ENCODE measurements around the gene GPR34. TPM values are rescaled to one million over a fixed set of nuclear protein-coding genes. Genes with fewer than 3 reads are reported as not detected.

Gene GPR34
- total and polyA plus RNA-seq, 9 of the 15 experiments (the other 6 are each of a cell fraction or from before 2014, with no cell fraction given) = 0.13 TPM; not detected in 8

DNA sequence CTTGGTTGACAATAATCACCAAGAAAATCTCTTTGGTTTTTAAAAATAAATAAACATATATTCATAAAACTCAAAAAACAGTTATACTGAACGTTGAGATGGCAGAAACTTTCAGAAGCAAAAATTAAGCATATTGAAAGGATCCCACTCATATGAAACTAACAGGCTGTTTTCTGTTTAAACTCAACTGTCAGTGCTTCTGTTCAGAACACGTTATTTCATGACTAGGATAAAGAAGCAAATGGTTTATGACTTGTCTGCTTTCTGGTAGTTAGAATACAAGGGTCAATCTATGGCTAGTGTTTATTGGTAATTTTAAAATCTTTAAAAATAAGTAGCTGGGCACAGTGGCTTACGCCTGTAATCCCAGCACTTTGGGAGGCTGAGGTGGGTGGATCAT is 39.4 kb downstream of the GPR34 start:
- no peak overlapping the region for H2AFZ ChIP-seq (ENCODE audit: low read depth, low read length)
- H4K20me1 ChIP-seq (replicated peaks; ENCODE audit: control insufficient read depth, insufficient read depth, low read length) = no peaks in the 10 kb centered on the region
- no peak overlapping the region for H3K27ac ChIP-seq (ENCODE audit: extremely low read depth, low read depth, low read length)
- intact Hi-C loops (cut with micrococcal nuclease) (no loop called here), in situ Hi-C loops (cut with MboI) (no loop called here)
- H3K4me2 ChIP-seq (ENCODE audit: insufficient read depth, low read length) = no peak overlapping the region
- TF ChIP-seq BHLHE40 (IDR thresholded peaks at IDR 0.05; ENCODE audit: low read length) (no peak), MTA1 (IDR thresholded peaks at IDR 0.05; ENCODE audit: borderline replicate concordance) (no peak), TEAD2 (tag; IDR thresholded peaks at IDR 0.05) (no peak), SLC30A9 (CRISPR knock-in tag; IDR thresholded peaks at IDR 0.05) (no peak), KLF13 (tag; IDR thresholded peaks at IDR 0.05; ENCODE audit: borderline replicate concordance, low read depth) (no peak), FOXA1 (IDR thresholded peaks at IDR 0.05; ENCODE audit: borderline replicate concordance) (no peak), ZNF780A (CRISPR knock-in tag; IDR thresholded peaks at IDR 0.05) (no peak), KDM1A (IDR thresholded peaks at IDR 0.05) (no peak), ZNF561 (CRISPR knock-in tag; conservative IDR thresholded peaks at IDR 0.05) (no peak), MCM2 (IDR thresholded peaks at IDR 0.05; ENCODE audit: low read depth) (no peak), FIP1L1 (IDR thresholded peaks at IDR 0.05; ENCODE audit: low read depth, low read length, poor library complexity, severe bottlenecking) (no peak), XRCC5 (IDR thresholded peaks at IDR 0.05; ENCODE audit: low read depth, low read length) (no peak)
- TF ChIP-seq, protein P1, sequence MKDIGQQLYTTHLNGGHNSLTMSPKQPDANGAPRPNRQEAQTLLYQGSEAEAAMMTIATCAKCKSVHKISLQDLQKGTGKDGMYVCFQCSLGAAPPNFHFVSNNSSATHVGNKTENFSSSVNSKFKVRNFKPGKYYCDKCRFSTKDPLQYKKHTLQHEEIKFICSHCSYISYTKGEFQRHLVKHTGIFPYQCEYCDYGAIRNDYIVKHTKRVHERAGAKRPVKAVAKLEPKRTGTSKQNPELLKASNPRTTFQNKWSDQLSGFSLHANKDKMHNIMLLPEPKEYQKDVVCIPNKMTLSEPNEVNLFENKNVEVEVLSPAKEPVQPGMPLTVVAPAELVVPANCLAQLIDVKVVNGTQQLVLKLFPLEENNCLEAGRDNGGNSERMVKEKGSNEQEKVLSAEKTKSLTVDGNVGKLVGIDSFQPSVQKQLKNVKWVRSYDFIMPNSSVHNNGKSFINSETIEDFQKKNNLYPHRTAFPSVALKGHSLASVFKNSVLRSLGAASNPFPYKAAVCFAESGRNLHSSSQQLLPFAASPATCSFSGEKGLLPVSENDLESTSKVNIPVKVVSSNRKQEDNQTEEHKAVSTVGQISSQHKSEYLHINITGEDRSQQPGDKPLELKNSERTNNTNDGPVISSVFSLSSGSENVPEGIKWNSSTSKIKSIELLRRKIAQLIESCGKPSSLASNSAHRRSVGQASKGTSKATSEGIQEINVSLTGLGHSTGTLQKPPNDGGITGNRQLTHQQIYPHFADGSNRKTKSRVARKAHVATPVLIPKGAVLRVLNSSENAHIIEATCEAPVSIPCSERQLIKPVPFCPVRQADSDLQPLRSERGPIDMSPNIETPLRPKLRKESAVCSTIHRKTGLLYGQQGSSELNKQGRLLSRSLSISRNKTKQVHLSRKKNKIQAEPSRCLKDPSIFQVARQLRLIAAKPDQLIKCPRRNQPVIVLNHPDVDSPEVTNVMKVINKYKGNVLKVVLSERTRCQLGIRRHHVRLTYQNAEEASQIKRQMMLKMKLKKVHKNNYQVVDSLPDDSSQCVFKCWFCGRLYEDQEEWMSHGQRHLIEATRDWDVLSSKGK (CRISPR knock-in tag; IDR thresholded peaks at IDR 0.05) = no peak
- TF ChIP-seq, protein P2, sequence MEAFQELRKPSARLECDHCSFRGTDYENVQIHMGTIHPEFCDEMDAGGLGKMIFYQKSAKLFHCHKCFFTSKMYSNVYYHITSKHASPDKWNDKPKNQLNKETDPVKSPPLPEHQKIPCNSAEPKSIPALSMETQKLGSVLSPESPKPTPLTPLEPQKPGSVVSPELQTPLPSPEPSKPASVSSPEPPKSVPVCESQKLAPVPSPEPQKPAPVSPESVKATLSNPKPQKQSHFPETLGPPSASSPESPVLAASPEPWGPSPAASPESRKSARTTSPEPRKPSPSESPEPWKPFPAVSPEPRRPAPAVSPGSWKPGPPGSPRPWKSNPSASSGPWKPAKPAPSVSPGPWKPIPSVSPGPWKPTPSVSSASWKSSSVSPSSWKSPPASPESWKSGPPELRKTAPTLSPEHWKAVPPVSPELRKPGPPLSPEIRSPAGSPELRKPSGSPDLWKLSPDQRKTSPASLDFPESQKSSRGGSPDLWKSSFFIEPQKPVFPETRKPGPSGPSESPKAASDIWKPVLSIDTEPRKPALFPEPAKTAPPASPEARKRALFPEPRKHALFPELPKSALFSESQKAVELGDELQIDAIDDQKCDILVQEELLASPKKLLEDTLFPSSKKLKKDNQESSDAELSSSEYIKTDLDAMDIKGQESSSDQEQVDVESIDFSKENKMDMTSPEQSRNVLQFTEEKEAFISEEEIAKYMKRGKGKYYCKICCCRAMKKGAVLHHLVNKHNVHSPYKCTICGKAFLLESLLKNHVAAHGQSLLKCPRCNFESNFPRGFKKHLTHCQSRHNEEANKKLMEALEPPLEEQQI (IDR thresholded peaks at IDR 0.05) = no peak
- TF ChIP-seq, protein P3, sequence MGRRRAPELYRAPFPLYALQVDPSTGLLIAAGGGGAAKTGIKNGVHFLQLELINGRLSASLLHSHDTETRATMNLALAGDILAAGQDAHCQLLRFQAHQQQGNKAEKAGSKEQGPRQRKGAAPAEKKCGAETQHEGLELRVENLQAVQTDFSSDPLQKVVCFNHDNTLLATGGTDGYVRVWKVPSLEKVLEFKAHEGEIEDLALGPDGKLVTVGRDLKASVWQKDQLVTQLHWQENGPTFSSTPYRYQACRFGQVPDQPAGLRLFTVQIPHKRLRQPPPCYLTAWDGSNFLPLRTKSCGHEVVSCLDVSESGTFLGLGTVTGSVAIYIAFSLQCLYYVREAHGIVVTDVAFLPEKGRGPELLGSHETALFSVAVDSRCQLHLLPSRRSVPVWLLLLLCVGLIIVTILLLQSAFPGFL (CRISPR knock-in tag; IDR thresholded peaks at IDR 0.05) = no peak
- ATAC-seq (no peak), FAIRE-seq (no peak), DNase-seq (ENCODE audit: extremely low read depth in 1 of 4, low spot score in 3 of 4) (no peak)
- no peaks in the 10 kb centered on the region for H3K4me1 ChIP-seq (replicated peaks in 1 of 2; ENCODE audit: control insufficient read depth in 2 of 2, insufficient read depth in 2 of 2, low read length in 2 of 2)
- no peak overlapping the region for H3K4me3 ChIP-seq
- 41% methylated on average over 3 of the region's 3 CpGs for WGBS (ENCODE audit: insufficient coverage, low coverage, missing lambda C conversion rate)
- CTCF ChIA-PET (ENCODE audit: low intra/inter-chr PET ratio) = no interaction called here
- no TSS peak for BruUV-seq (replicated peaks)
- H3K9me1 ChIP-seq (ENCODE audit: control insufficient read depth, insufficient read depth, low read length) = no peaks in the 10 kb centered on the region
- no peak overlapping the region for H3K9ac ChIP-seq (ENCODE audit: insufficient read depth in 1 of 2, low read depth in 2 of 2, low read length in 2 of 2)
- no peaks in the 10 kb centered on the region for H3K9me3 ChIP-seq (replicated peaks; ENCODE audit: control insufficient read depth, insufficient read depth, low read depth, low read length)
- H3K36me3 ChIP-seq (ENCODE audit: control insufficient read depth, insufficient read depth, low read length) = no peaks in the 10 kb centered on the region
- no peaks in the 10 kb centered on the region for H3K79me2 ChIP-seq (ENCODE audit: control insufficient read depth, insufficient read depth, low read length)
- no peaks in the 10 kb centered on the region for H3K27me3 ChIP-seq (ENCODE audit: control insufficient read depth in 2 of 2, insufficient read depth in 2 of 2, low read length in 2 of 2)
- POLR2A ChIA-PET = no interaction called here

All from K562 (cell line).